GM18951 (cell line): ENCODE data around the gene CCDC6.

Experiments
- POLR2A ChIP-seq: IDR thresholded peaks from 4 replicates; pipeline ENCODE4 v1.6.1; 2011; ENCODE audit warnings: mild to moderate bottlenecking; ENCODE audit not compliant: insufficient read length, insufficient read depth; ENCODE audit errors: extremely low read depth
- in situ Hi-C: fragments of 300-500 bp; cut with MboI; formaldehyde crosslinking; loops from one replicate; pipeline ENCODE4 v1.12.0; 2022; ENCODE audit warnings: low sequenced_read_pairs, mixed read lengths, inconsistent platforms; ENCODE audit not compliant: unreplicated experiment

The CCDC6 gene

GRCh38 chr10:59819265-59819664 is 87.1 kb downstream of the CCDC6 start:
- in situ Hi-C loops = no loop called here
- no peak for TF ChIP-seq POLR2A

DNA sequence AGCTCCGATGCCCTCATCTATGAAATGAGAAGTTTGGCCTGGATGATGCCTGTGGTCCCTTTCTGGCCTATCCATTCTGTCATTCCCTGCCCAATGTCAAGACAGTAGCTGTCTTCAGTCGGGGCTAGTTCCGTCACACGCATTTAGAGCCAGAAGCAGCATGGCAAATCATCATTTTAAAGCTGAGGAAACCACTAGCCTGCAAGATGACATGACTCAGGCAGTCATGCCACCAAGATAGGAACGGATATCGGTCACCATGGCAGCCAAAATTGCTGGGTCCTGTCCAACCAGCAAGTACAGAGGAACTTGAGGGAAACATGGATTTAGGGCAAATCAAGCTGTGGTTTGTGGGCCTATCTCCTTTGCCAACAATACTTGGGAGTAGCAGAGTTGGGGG is 88.6 kb downstream of the CCDC6 start:
- in situ Hi-C loops = no loop called here
- no peak for TF ChIP-seq POLR2A

GRCh38 chr10:59814878-59815277 is 91.5 kb downstream of the CCDC6 start:
- in situ Hi-C loops = no loop called here
- TF ChIP-seq POLR2A = no peak

DNA sequence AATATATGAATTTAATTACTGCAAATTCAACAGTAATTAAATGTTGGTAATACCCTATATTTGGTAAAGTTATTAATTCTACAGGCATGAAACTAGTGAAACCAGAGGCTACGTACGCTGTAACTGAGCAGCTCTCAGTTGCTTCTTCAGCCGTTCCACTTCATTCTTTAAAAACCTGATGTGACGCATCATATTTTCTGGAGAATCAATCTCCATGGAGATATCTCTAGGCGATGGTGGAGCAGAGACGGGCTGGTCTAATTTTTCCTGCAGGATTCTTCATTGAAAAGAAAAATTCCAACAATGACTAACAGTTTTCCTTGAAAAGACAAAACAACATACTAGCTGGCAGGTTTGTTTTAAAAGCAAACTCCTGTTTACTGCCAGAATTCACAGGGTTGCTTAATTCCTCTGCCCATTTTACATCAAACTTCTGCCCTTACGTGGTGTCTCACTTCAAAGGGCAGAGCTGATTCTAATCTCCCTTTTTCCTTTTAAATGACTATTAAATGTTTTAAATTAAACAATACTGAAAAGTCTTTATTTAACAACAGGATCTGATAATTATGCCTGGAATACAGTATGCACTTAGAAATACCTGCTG is 93.7 kb downstream of the CCDC6 start:
- in situ Hi-C loops = no loop called here
- TF ChIP-seq POLR2A = no peak

- no peak for TF ChIP-seq POLR2A
- in situ Hi-C loops = loop anchor here (5.0 kb wide), 1 partner anchor 182 kb away; no protein-coding TSS in a partner anchor
Measured at GRCh38 chr10:59809644-59809974, 96.7 kb downstream of the CCDC6 start.

GRCh38 chr10:59808896-59809643 is 97.3 kb downstream of the CCDC6 start:
- no peak for TF ChIP-seq POLR2A
- in situ Hi-C loops = loop anchor here (5.0 kb wide), 1 partner anchor 182 kb away; no protein-coding TSS in a partner anchor

DNA sequence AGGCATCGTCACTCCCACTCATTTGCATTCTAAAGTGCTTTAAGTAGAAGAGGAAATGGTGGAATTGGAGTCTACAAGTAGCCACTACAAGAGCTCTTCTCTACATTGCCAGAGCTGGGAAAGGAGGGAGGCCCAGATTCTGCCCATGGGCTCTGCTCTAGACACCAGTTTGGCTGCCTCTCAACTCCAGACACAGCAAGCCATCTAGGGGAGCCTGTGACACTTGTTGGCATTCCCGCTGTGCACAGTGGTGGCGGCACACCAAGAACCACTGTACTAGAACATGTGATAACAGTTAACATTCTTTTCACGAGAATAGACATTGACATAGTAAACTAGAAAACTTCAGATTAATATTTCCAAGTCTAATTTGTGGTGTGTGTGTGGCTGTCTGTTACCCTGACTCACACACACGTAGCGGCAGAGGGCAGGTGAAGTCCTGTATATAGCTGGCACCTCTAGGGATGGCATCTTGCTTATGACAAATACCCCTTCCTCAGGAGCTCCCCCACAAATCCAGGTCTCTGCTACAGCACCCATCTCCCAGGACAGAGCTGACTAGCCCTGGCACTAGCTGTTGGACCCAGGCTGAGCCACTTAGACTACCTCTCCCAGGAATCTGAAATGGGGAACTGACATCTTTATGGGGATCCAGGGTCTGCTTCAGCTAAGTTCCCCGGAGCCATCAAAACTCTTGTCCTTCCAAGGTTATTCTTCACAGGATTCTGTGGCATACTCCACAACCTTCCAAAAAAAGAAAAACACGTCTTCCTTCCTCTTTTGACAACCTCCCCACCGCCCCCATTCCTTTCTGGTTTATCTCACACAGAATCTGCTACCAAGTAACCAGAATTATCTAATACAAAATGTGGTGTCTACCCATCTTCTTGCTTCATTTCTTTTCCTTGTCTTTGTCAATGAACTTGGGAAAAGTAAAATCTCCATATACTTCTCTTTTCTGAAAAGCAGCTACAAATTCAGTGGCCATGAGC is 98.4 kb downstream of the CCDC6 start:
- in situ Hi-C loops = loop anchor here (5.0 kb wide), 1 partner anchor 181 kb away; no protein-coding TSS in a partner anchor
- no peak for TF ChIP-seq POLR2A

GRCh38 chr10:59805014-59805413 is 101.3 kb downstream of the CCDC6 start:
- TF ChIP-seq POLR2A = no peak
- in situ Hi-C loops = loop anchor here (5.0 kb wide), 1 partner anchor 178 kb away; no protein-coding TSS in a partner anchor

DNA sequence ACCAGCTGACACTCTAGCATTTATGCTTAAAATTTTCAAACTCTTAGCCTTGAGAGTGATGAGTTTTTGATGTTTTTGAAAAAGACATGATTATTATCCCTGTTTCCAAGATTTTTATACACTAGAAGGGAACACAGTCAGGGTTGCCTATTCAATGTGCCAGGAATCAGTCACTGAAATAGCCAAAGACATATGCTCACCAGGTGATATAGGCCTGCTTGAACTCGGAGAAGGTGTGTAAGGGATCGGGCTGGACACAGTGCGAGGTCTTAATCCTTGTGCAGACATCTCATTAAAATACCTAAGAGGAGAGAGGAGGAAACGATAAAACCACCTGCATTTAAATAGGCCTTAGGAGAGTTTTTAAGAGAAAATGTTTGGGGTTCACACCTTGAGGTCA is 102.1 kb downstream of the CCDC6 start:
- no peak for TF ChIP-seq POLR2A

DNA sequence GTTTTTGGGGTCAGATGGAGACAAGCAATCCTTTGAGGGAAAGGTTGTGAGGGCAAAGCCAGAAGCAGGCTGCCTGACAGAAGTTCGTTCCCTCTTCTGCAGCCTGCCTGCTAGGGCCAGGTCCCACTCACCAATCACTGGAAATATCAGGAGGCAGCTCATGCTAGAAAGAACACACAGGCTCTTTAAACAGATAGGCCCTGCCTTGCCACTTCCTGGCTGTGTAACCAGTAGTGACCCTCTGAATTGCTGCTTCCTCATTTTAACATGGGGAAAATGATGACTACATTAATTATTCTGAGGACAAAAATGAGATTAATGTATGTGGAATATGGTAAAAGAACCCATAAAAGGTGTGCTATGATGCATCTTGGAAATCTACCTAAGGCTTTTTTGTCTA is 102.6 kb downstream of the CCDC6 start:
- in situ Hi-C loops = no loop called here
- no peak for TF ChIP-seq POLR2A

More for the DNA sequence above, 102.1 kb downstream of the CCDC6 start:
- in situ Hi-C loops = no loop called here

DNA sequence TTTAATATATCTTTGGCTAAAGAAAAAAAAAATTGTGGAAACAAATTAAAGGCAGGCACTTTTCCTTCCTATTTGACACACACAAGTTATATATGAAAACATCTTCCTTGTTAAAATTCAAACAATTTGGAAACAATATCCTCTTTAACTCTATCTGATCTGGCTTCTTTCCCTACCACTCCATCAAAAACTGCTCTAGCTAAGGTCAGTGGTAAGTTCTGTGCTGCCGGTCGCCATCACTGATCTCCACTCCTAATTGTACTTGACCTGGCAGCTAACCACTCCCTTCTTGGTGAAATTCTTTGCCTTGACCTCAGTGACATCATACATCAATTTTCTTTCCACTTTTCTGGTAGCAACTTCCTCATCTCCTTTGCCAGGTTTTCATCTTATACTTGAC is 105.2 kb downstream of the CCDC6 start:
- in situ Hi-C loops = no loop called here
- no peak for TF ChIP-seq POLR2A

GRCh38 chr10:59799421-59799820 is 106.9 kb downstream of the CCDC6 start:
- TF ChIP-seq POLR2A = no peak
- in situ Hi-C loops = no loop called here

GRCh38 chr10:59793919-59794318 is 112.4 kb downstream of the CCDC6 start:
- TF ChIP-seq POLR2A = no peak
- in situ Hi-C loops = no loop called here
